MM.1S (cell line): ENCODE measurements around the gene SLC2A4RG.

Source experiments
- DNase-seq: peaks from one replicate; pipeline ENCODE4 v3.0.0-alpha.2; 2015
- H2AFZ ChIP-seq: fragments of 300-600 bp; sonication (generic); 2 replicates; pipeline ENCODE4 v1.6.0; 2016; ENCODE audit warnings: antibody characterized with exemption, low read length
- H3F3A ChIP-seq: fragments of 300-600 bp; sonication (generic); 2 replicates; pipeline ENCODE4 v1.6.1; 2016; ENCODE audit warnings: mild to moderate bottlenecking, antibody characterized with exemption, low read length, moderate library complexity, mixed read lengths; ENCODE audit not compliant: insufficient read depth
- H3K27ac ChIP-seq: fragments of 300-600 bp; sonication (generic); 2 replicates; pipeline ENCODE4 v1.5.1; 2016; ENCODE audit warnings: mild to moderate bottlenecking, low read length
- H3K27me3 ChIP-seq: fragments of 300-600 bp; sonication (generic); replicated peaks from 2 replicates; pipeline ENCODE4 v1.6.0; 2016; ENCODE audit warnings: low read length; ENCODE audit not compliant: insufficient read depth
- H3K36me3 ChIP-seq: fragments of 300-600 bp; sonication (generic); replicated peaks from 2 replicates; pipeline ENCODE4 v1.6.1; 2016; ENCODE audit warnings: mild to moderate bottlenecking, low read length, mixed read lengths; ENCODE audit not compliant: insufficient read depth
- H3K4me1 ChIP-seq: fragments of 300-600 bp; sonication (generic); 2 replicates; pipeline ENCODE4 v1.6.1; 2016; ENCODE audit warnings: low read length, mixed read lengths
- H3K4me2 ChIP-seq: fragments of 300-600 bp; sonication (generic); 2 replicates; pipeline ENCODE4 v1.6.0; 2016; ENCODE audit warnings: low read depth, low read length
- H3K4me3 ChIP-seq: fragments of 300-600 bp; sonication (generic); 2 replicates; pipeline ENCODE4 v1.5.1; 2016; ENCODE audit warnings: low read length, mixed read lengths
- H3K79me2 ChIP-seq: fragments of 300-600 bp; sonication (generic); 2 replicates; pipeline ENCODE4 v1.6.1; 2016; ENCODE audit warnings: mixed run types, low read length, mixed read lengths
- H3K9ac ChIP-seq: fragments of 300-600 bp; sonication (generic); 2 replicates; pipeline ENCODE4 v1.6.1; 2016; ENCODE audit warnings: low read length, mixed read lengths
- H3K9me2 ChIP-seq: fragments of 300-600 bp; sonication (generic); replicated peaks from 2 replicates; pipeline ENCODE4 v1.6.1; 2016; ENCODE audit warnings: mild to moderate bottlenecking, low read length, mixed read lengths; ENCODE audit not compliant: insufficient read depth
- H3K9me3 ChIP-seq: fragments of 300-600 bp; sonication (generic); replicated peaks from 2 replicates; pipeline ENCODE4 v1.6.1; 2016; ENCODE audit warnings: mild to moderate bottlenecking, low read length, mixed read lengths; ENCODE audit not compliant: insufficient read depth
- H4K20me1 ChIP-seq: fragments of 300-600 bp; sonication (generic); 2 replicates; pipeline ENCODE4 v1.6.1; 2016; ENCODE audit warnings: mild to moderate bottlenecking, low read length, moderate library complexity, mixed read lengths; ENCODE audit not compliant: insufficient read depth
- CTCF ChIP-seq: fragments of 300-600 bp; sonication (generic); IDR thresholded peaks from 2 replicates; pipeline ENCODE4 v1.5.1; 2016; ENCODE audit warnings: antibody characterized with exemption, low read length, mixed read lengths
- EZH2 ChIP-seq: fragments of 300-600 bp; sonication (generic); optimal IDR thresholded peaks from 2 replicates; pipeline ENCODE3; 2017; ENCODE audit warnings: low read depth, mild to moderate bottlenecking, antibody characterized with exemption, low read length, mixed read lengths
- EZH2phosphoT487 ChIP-seq: fragments of 300-600 bp; sonication (generic); IDR thresholded peaks from 2 replicates; pipeline ENCODE4 v1.6.1; 2018; ENCODE audit warnings: antibody characterized with exemption, low read length

The SLC2A4RG gene

GRCh38 chr20:63748934-63749270 is 9.3 kb downstream of the SLC2A4RG start:
- peaks cover 29% of the 10 kb centered on the region for H3K27me3 ChIP-seq
- H3F3A ChIP-seq: no peaks in the 10 kb centered on the region
- H4K20me1 ChIP-seq: no peaks in the 10 kb centered on the region
- no peak overlapping the region for H3K27ac ChIP-seq
- H3K4me1 ChIP-seq: no peaks in the 10 kb centered on the region
- H3K4me3 ChIP-seq: no peak overlapping the region
- H3K9me2 ChIP-seq: no peaks in the 10 kb centered on the region
- H3K9ac ChIP-seq: no peak overlapping the region
- H3K9me3 ChIP-seq: no peaks in the 10 kb centered on the region
- no peak for DNase-seq
- no peaks in the 10 kb centered on the region for H3K36me3 ChIP-seq
- TF ChIP-seq CTCF (no peak), EZH2 (no peak), EZH2phosphoT487 (no peak)
- no peaks in the 10 kb centered on the region for H3K79me2 ChIP-seq
- no peak overlapping the region for H2AFZ ChIP-seq
- no peak overlapping the region for H3K4me2 ChIP-seq

GRCh38 chr20:63749597-63750508 is 10.3 kb downstream of the SLC2A4RG start:
- no peaks in the 10 kb centered on the region for H3K79me2 ChIP-seq
- no peak overlapping the region for H3K4me2 ChIP-seq
- no peaks in the 10 kb centered on the region for H3K4me1 ChIP-seq
- no peak overlapping the region for H3K4me3 ChIP-seq
- no peaks in the 10 kb centered on the region for H3F3A ChIP-seq
- no peaks in the 10 kb centered on the region for H3K9me2 ChIP-seq
- H3K36me3 ChIP-seq: no peaks in the 10 kb centered on the region
- TF ChIP-seq EZH2: no peak
- no peak for TF ChIP-seq CTCF
- TF ChIP-seq EZH2phosphoT487: no peak
- no peaks in the 10 kb centered on the region for H4K20me1 ChIP-seq
- no peak overlapping the region for H2AFZ ChIP-seq
- no peak overlapping the region for H3K9ac ChIP-seq
- DNase-seq: no peak
- no peak overlapping the region for H3K27ac ChIP-seq
- H3K9me3 ChIP-seq: no peaks in the 10 kb centered on the region
- H3K27me3 ChIP-seq: peaks cover 37% of the 10 kb centered on the region

GRCh38 chr20:63750807-63751470 is 11.4 kb downstream of the SLC2A4RG start:
- Histone ChIP-seq H3K36me3 (no peaks in the 10 kb centered on the region), H3K4me3 (no peak overlapping the region), H3K9me2 (no peaks in the 10 kb centered on the region), H3K9me3 (no peaks in the 10 kb centered on the region), H3K9ac (no peak overlapping the region), H3K79me2 (no peaks in the 10 kb centered on the region), H3K4me2 (no peak overlapping the region), H3K27me3 (peaks cover 48% of the 10 kb centered on the region), H3K27ac (no peak overlapping the region), H4K20me1 (no peaks in the 10 kb centered on the region), H3F3A (no peaks in the 10 kb centered on the region), H2AFZ (no peak overlapping the region), H3K4me1 (no peaks in the 10 kb centered on the region)
- no peak for DNase-seq
- TF ChIP-seq EZH2: no peak
- no peak for TF ChIP-seq EZH2phosphoT487
- TF ChIP-seq CTCF: no peak
